HG03039 (cell line): ENCODE data around the gene DSTN.

Experiments
- ATAC-seq: cut with Tn5 transposase; IDR thresholded peaks from one replicate; pipeline ENCODE4 v1.9.1; 2021; ENCODE audit warnings: mild to moderate bottlenecking, moderate library complexity; ENCODE audit not compliant: unreplicated experiment

The DSTN gene

DNA sequence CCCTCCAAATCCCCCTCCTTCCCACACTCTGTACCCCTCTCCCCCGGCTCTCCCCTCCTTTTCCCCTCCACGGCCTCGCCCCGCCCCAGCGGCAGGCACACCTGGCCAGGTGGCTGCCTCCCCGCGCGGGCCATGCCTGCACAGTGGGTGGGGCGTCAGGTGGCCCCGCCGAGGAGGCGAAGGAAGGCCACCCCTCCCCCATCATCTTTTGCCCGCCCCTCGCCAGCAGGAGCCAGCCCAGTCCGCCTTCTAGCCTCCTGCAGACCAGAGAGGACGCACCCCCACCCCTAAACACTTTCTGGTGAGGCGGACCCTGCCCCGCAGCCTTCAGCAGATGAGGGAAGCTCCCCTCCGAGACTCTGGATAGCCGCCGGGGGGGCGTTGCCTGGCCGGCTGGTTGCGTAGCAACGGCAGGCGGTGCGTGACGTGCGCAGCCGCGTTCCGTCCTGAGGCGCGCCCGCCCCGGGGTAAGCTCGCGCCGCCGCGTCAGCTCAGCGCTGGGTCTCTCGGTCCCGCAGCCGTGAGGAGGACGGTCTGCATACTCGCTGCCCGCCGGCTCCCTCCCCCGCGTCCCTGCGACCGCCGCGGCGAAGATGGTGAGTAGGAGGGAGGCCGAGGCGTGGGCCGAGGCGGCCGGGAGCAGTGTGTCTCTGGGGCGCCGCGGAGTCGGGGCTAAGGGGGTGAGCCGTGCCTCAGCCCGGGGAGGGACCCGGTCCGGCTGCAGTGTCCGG, at the start of gene DSTN:
TSS of gene DSTN (plus strand) at position 460 of the 731 bp plus-strand sequence. CDS start at position 594, 134 bp downstream.
- peak; percentile 90 for ATAC-seq

DNA sequence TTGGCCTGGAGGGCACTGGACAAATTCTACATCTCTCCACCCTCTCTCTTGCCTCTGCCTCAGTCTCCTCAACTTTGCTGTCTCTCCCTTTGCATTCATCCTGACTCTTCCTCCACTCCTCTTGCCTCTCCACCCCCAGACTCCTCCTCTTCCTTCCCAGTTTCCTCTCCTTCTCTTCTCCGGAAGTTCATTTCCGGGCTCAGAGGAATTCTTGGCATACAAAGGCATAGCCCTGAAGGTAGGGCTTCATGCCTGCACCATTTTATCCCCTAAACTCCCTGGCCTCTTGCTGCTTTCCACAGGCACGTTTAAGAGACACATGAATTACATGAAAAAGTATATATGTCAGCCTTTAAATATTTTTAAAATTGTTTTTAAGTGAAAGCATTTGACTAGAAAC, 49.3 kb upstream of the DSTN start:
- ATAC-seq, result no peak

DNA sequence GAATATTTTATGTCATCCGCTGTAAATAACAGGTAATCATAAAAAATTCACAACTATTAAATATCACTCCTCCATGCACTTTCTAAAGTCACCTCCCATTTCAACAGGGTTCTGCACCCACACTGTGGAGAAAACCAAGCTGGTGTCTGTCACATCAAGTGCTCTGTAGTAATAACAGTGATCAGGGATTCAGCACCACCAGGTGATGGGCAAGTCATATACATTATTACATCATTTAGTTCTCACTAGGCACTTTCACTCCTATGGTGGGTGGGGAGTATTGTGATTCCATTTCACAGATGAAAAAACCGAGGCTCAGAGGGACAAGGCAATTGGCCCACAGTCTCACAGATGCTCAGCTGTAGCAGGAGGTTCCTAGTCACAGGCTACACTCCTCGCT, 47.3 kb upstream of the DSTN start:
- ATAC-seq, result no peak

DNA sequence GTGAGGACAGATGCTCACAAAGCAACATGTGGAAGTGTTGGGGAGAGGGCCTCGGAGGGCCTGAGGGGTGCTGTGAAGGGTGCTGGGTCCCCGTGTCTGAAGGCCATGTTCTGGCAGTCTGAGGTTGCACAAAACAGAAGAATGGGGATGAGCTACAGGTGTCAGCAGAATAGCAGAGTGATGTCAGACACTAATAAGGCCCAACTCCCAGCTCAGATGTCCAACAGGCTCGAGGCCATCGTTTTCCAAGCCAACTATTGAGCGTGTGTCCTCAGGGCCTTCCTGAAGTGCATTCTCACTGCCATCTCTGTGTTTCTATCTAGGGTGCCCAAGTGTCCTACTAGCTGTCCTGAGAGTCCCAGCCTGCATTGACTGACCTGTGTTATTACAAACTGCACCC, 46.5 kb upstream of the DSTN start:
- no peak for ATAC-seq

DNA sequence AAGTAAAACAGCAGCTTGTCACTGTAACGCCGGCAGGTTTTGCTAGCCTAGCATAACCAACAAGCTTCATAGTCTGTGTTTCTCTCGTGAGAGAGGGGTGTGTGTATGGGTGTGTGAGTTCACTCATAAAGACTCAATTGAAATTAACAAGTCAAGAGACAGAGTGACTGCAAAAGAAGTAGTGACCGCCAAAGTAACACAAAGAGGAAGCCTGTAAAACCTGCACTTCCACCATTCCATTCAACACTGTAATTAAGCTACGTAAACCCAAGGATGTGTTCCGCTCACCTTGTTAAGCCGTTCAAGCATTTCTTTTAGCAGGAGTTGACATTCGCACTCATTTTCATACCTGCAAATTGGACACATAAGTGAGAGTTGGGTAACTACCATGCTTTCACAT, 45.3 kb upstream of the DSTN start:
- no peak for ATAC-seq

DNA sequence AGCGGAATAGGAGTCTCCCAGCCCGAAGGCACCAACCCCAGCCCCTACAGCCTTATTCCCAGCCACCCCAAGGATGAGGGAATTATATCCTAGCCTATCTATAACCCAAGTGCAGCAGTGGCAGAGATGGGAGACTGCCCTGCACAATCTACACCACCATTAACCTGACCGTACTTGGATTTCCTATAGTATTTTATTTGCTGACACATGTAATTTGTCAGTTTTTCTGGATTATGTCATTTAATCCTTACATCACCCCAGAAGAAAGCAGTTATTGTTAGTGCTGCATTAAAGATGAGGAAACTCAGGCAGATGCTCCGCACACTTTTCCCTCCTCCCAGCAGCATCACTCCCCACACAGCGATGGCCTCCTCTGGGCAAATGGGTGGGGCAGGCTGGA, 44.7 kb upstream of the DSTN start:
- no peak for ATAC-seq

DNA sequence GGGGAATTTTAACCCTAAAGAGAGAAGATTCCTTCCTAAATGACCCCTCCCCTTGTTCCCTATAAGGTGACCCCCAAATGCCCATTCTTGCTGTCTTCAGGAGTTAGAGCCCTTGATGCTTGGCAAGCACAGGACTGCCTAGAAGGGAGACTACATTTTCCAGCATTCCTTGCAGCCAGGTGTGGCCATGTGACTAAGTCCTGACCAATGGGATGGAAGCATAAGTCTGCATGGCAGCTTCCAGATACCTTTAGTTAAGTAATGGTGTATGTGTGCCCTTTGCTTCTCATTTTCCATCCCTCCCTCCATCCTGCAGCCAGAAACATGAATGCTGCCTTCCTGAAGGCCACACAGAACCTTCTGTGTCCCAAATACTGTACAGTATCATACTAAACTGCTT, 44.2 kb upstream of the DSTN start:
- ATAC-seq, result no peak

DNA sequence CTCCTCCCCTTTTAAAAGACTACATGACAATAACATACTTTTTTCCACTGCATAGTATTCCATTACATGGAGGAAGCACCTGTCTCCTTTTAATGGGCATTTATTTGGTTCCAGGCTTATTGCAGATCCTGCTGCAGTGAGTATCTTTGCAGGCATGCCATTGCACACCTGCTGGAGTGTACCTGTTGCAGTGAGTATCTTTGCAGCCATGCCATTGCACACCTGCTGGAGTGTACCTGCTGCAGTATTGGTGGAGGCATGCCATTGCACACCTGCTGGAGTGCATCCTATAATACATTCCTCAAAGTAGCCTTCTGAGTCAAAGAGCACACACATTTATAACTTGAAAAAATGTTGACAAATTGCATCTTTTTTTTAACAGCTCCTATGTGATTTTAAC, 40.3 kb upstream of the DSTN start:
- no peak for ATAC-seq

DNA sequence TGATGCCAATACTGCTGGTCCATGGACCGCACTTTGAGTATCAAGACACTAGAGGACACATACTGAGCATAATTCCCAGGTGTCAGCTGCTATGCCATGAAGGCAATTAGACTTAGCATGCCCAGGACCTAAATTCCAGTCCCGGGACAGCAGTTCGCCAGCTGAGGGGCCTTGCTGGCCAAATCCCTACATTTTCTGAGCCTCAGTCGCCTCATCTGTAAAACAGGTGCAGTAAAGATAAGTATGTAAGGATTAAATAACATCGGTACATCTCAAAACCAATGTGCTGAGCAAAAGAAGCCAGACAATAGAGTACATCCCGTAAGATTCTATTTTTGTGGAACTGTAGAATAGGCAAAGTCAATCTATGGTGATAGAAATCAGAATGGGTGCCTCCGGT, 39.7 kb upstream of the DSTN start:
- no peak for ATAC-seq

DNA sequence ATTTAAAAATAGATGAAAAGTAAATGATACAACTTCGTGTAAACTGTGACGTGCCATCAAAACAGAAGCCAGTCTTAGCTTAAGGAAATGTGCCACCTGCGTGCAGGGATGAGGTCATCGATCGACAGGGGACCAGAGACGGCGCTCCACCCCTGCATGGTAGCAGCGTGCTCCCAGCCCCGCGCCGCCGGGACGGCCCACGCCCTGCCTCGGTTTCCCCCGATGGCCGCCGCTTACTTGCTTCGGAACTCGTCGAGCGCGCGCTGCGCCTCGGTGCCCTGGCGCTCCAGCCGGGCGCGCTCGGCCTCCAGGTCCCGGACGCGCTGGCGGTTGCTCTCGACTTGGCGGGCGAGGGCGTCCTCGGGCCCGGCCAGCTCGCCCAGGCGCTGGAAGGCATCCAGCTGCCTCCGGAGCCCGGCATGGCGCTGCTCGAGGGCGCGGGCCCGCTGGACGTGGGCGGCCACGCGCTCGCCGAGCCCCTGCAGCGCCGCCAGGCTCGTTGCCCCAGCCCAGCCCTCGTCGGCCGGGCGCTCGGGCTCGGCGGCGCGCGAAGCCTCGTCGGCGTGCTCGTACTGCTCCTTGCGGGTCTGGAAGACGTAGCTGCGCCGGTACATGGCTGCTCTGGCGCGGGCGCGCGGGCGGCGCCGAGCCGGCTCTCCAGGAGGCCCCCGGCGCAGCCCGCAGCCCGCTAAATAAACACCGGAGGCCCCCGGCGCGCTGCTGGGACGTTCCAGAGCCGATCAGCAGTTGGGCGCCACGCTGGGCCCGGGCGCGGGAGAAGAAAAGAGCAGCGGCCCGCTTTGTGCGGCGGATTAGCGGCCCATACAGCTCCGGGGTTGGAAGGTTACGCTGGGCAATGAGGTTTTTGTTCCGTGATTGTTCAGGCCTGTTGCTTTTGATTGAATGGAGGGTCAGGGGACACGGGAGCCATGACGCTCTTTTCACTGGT, 38.9 kb upstream of the DSTN start, which contains the start of gene BFSP1:
TSS of gene BFSP1 (minus strand) at position 664 of the 949 bp plus-strand sequence. CDS start at position 614, 50 bp downstream.
- no peak for ATAC-seq

DNA sequence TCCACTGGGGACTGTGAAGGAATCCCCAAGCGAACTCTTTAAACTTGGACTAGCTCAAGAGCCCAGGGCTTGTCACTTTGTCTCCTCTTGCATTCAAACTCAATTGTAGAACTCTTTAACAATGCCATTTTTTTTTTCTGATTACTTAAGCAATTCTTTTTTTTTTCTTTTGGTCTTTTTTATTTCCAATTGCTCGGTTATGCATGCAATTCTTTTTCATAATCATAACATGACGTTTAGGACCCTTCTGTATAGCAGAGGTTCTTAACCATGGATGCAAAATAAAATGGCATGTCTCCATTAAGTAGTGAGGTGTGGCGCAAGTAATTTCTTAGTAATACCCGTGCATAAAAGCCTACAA, 38.2 kb upstream of the DSTN start:
- ATAC-seq, result no peak

DNA sequence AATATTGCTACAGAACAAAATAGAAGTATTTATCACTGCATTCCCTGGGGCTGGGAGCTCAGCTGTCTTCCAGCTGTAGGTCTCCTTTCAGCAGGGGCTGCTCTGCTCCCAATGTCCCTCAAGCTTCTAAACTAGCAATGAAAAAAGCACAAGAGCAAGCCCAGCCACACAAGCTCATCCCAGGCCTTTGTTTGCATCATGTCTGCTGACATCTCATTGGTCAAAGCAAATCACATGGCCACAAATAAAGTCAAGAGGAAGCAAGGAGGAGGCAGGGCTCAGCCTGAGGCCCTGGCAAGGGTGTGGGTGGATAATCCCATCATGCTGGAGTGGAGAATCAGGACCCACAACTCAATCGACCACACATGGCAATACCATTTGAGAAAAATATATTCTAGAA, 36.5 kb upstream of the DSTN start:
- no peak for ATAC-seq

DNA sequence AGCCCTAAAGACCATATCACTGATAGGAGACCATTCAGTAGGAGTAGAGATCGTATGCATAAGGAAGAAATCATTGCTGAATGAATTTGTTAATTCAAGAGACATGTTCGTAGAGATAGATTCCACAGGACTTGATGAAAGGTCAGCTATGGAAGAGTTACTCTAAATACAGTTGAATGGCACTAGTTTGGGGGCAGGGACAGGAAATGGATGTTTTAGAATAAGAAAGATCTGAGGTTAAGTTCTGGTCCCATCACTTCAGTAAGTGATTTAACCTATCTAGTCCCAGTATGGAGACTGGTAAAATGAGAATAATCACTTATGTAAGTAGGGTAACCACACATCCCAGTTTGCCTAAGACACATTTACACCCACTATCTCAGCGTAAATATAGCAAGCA, 35.8 kb upstream of the DSTN start:
- ATAC-seq, result no peak

DNA sequence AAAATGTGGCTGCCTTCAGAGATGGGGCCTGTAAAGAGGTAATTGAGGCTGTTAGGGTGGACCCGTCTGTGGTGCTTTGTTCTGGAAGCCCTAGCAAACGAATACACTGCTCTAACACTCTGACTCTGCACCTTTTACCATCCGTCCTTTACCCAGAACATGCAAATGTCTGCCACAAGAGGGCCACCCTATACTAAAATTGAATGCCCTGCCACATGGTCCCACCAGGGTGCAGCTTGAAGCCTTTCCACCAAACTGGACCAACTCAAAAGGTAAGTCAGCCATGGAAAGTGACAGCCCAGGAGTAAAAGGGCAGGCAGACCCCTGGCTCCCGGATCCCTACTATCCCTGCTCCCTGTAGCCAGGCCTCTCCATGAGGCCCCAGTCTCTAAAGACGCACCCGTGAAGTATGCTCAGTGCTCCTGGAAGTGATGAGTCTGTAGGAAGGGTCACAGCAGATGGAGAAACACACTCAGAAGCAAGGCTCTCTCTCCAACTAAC, 32.9 kb upstream of the DSTN start:
- ATAC-seq, result peak; percentile 81

DNA sequence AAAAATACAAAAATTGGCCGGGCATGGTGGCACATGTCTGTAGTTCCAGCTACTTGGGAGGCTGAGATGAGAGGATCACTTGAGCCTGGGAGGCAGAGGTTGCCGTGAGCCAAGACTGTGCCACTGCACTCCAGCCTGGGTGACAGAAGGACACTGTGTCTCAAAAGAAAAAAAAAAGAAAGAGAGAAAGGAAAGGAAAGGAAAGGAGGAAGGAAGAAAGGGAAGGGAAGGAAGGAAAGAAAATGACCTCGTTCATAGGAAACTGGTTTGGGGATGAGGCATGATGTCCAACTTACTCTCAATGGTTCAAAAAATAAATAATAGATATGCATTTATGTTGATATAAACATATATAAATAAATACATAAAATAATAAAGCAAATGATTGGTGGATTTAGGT, 31.9 kb upstream of the DSTN start:
- ATAC-seq, result no peak

DNA sequence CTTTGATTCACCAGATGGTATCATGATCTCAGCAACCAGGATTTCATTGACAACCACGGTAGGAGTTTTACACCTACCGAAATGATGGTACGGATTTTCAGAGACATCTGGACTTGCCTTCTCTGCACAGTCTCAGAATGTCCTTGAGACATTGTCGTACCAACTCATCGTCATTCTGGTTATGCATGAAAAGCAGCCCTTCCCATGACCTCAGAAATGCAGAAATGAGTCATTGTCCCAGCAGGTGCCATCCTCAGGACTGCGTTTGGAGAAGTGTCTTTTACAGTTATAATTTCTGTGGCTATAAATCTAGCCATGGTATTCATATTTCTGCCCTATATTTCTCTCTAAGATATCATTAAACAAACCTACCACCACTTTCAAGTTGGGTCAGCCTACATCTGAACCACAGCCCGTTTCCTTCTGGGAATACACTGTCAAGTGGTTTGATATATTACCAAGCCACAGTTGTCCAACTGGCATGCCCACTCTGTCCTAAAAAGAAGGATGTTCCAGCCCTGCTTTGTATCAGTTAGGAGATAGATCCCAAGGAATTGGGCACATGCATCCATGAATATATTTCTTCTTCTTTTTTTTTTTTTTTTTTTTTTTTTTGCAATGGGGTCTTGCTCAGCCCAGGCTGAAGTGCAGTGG, 31.2 kb upstream of the DSTN start:
- ATAC-seq, result no peak

DNA sequence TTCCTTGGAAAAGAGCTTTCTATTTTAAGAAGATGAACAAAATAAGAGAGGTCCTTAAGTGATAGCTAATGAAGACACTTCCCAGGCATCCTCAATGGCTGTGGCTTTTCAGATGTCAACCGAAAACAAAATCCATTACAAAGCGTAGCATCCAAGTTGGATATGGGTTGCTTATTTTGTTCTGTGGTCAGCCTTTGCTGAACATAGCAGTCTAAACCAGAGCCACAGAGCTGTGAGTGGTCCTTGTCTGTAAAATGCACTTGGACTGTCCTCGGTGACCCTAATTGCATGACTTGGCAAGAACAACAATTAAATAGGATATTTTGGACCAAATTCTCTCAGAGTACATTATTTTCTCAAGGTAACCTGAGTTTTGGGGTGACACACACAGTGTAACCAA, 28.3 kb upstream of the DSTN start:
- ATAC-seq, result no peak

DNA sequence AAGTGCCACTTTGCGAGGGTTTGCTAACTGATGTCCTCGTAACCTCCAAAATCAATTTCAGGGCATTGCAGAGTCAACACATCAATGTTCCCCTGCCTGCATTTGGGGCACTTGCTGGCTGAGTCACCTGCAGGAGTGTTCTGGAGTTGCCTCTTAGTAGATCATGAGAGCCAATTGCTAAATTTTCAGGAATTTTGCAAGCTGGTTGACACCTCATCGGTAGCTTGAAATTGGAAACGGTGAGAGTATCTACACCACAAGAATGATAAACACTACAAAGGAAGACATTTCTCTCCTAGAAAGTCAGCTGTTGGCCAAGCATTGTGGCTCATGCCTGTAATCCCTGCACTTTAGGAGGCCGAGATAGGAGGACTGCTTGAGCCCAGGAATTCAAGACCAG, 27.9 kb upstream of the DSTN start:
- ATAC-seq, result no peak

DNA sequence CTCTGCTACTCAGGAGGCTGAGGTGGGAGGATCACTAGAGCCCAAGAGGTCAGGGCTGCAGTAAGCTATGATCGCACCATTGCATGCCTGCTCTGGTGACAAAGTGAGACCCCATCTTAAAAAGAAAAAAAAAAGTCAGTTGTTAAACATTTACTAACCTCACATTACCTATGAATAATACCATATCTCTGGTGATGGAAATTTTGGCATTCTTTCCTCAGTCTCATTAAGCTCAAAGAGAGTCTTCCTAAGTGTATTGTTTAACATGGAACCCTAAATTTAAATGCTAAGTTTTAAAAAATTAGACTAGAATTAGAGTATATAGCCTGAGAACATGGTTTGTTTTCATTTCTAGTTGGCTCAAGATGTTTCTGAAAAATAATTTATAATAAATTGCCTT, 27.4 kb upstream of the DSTN start:
- no peak for ATAC-seq

DNA sequence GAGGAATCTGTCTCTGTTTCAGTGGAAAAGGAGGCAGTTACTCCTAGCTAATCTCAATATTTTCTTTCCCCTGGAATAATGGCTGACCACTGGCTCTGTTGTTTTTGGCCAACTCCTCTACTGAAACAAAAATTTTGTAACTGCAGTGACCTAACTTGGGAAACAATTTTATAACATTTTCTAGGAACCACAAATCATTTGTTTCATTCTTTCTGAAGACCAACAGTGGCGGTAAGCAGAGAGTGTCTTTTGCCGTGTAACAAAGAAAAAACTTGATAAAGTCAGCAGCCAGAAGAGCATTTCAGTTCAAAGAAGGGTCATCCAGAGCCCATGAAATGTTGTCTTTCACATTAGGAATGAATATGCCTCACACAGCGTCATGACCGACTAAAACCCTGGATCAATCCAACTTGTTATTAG, 26.9 kb upstream of the DSTN start:
- no peak for ATAC-seq

DNA sequence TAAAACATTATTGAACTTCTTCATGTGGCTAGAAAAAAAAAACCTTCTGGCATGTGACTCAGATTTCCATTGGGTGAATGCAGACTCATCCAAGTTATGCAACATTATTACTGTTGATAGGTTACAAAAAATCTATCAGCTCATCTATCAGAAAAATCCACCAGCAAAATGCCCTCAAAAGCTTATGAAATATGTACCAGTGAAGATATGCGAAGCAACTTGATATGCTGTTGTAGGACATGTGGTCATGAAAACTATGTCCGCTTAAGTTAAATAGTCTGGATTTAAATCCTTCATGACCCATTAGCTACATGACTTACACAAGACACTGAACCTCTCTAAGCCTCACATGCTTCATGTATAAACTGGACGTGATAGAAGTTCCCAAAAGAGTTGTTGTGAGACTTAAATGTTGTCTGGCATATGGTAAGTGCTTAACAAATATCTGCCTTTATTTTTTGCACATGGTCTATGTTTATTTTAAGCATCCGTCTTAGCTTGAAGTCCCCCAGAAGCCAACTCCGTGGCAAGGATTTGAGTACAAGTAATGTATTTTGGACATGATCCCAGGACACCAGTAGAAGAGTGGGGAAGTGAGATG, 26.2 kb upstream of the DSTN start:
- no peak for ATAC-seq
